Measurements from ENCODE around the gene TBC1D17. TPM values are rescaled to one million over a fixed set of nuclear protein-coding genes. Genes with fewer than 3 reads are reported as not detected.
A peak's percentile ranks its signal among the peaks of the same experiment; 100 is the strongest.

TBC1D17 gene
- total RNA-seq, 4 donors from 2014 or later = 25.1 to 41.9 (median 37.3) TPM

DNA sequence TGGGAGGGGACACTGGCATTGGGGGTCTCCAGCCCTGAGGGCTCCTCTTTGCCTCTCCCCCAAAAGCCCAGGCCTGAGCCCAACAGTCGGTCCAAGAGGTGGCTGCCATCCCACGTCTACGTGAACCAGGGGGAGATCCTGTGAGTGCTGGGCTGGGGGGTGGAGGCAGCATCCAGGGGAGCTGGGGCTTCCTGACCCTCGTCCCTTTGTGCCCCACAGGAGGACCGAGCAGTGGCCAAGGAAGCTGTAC, 19.7 kb upstream of the TBC1D17 start:
- ATAC-seq = no peak
- peak overlapping the region in 2 of 4 donors; percentile 11 to 31 for H3K27ac ChIP-seq
- no peaks in the 10 kb centered on the region for H3K9me3 ChIP-seq
- peaks cover 0 to 86% of the 10 kb centered on the region in 2 donors for H3K36me3 ChIP-seq
- no peaks in the 10 kb centered on the region for H3K27me3 ChIP-seq
- no CpG with 5 or more reads among the region's 5 CpGs for WGBS, 2 donors (ENCODE audit: low coverage in 1 of 2)
- H3K4me3 ChIP-seq = no peak overlapping the region
- TF ChIP-seq, protein P1, sequence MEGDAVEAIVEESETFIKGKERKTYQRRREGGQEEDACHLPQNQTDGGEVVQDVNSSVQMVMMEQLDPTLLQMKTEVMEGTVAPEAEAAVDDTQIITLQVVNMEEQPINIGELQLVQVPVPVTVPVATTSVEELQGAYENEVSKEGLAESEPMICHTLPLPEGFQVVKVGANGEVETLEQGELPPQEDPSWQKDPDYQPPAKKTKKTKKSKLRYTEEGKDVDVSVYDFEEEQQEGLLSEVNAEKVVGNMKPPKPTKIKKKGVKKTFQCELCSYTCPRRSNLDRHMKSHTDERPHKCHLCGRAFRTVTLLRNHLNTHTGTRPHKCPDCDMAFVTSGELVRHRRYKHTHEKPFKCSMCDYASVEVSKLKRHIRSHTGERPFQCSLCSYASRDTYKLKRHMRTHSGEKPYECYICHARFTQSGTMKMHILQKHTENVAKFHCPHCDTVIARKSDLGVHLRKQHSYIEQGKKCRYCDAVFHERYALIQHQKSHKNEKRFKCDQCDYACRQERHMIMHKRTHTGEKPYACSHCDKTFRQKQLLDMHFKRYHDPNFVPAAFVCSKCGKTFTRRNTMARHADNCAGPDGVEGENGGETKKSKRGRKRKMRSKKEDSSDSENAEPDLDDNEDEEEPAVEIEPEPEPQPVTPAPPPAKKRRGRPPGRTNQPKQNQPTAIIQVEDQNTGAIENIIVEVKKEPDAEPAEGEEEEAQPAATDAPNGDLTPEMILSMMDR (IDR thresholded peaks at IDR 0.05) = no peak
- TF ChIP-seq POLR2A (IDR thresholded peaks at IDR 0.05) = no peak
- no peak for TF ChIP-seq EP300 (IDR thresholded peaks at IDR 0.05)
- no peak for TF ChIP-seq POLR2AphosphoS5 (IDR thresholded peaks at IDR 0.05)
- peaks cover 0 to 53% (median 5%) of the 10 kb centered on the region in 3 donors for H3K4me1 ChIP-seq

DNA sequence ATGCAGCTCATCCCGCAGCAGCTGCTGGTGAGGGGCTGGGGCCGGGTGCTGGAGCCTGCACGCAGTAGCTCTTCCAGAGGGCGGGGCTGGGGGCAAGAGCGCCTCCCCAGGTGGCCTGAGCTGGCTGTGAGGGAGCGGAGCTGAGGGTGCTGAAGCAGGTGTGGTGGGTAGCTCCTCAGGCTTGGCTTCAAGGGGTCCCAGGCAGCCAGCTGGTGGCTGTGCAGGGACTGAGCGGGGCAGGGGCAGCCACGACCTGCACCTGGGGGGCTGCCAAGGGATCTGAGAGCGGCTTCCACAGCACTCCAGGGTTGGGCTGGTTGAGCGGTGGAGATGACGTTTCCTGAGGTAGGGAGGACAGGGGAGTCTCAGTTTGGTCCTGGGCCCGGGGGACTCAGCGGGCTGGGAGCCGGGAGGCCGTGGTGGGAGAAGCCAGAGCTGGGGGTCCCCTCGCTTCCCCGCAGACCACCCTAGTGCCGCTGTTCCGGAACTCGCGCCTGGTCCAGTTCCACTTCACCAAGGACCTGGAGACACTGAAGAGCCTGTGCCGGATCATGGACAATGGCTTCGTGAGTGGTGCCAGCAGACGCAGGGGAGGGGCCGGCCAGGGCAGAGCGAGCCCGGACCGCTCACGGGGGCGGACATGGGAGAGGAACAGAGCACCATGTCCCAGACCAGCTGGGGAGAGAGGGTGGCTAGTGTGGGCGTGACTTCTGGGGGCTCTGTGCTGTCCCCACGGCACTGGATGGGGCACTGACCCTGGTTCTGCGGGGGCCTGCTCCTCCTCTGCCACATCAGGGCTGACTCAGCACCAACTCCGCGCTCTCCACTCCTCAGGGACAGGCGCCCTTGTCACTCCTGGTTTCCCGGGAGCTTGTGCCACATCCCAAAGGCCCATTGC, 19.2 kb upstream of the TBC1D17 start:
- Histone ChIP-seq H3K27ac (peak overlapping the region in 3 of 4 donors; percentile 11 to 73 (median 15)), H3K9me3 (no peaks in the 10 kb centered on the region), H3K27me3 (no peaks in the 10 kb centered on the region), H3K4me1 (peaks cover 0 to 48% (median 4%) of the 10 kb centered on the region in 3 donors), H3K4me3 (no peak overlapping the region), H3K36me3 (peaks cover 0 to 92% of the 10 kb centered on the region in 2 donors)
- TF ChIP-seq, protein P1 (IDR thresholded peaks at IDR 0.05) = no peak
- no peak for TF ChIP-seq EP300 (IDR thresholded peaks at IDR 0.05)
- ATAC-seq = no peak
- 88% methylated on average over 15 of the region's 37 CpGs; no CpG with 5 or more reads in 1 of the 2 donors for WGBS, 2 donors (ENCODE audit: low coverage in 1 of 2)

DNA sequence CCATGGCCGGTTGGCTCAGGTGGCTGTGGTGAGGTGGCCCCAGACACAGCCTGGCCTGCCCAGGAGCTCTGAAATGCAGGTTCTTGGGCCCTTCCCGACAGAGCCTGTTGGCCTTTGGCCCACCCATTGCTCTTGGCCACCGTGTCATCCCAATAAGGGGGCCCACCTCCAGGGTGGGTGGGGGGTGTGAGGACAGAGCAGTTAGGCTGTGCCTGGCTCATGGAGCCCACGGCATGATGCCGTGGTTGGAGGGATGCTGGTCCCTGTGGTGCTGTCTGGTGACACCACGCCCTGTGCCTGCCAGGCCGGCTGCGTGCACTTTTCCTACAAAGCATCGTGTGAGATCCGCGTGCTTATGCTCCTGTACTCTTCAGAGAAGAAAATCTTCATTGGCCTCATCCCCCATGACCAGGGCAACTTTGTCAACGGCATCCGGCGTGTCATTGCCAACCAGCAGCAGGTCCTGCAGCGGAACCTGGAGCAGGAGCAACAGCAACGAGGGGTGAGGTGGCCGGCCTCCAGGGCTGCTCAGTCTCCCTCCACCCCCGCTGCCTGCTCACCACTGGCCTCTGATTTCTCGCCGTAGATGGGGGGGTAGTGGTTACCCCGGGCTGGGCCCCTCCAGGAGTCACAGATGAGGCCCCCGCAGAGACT, 17.7 kb upstream of the TBC1D17 start:
- TF ChIP-seq POLR2A (IDR thresholded peaks at IDR 0.05) (no peak), POLR2AphosphoS5 (IDR thresholded peaks at IDR 0.05) (no peak), EP300 (IDR thresholded peaks at IDR 0.05) (no peak)
- TF ChIP-seq, protein P1 (IDR thresholded peaks at IDR 0.05) = no peak
- Histone ChIP-seq H3K27ac (peak overlapping the region in 2 of 4 donors; percentile 68 to 73), H3K4me3 (no peak overlapping the region), H3K36me3 (peaks cover 0 to 98% of the 10 kb centered on the region in 2 donors), H3K9me3 (no peaks in the 10 kb centered on the region), H3K4me1 (peaks cover 0 to 40% (median 0%) of the 10 kb centered on the region in 3 donors), H3K27me3 (no peaks in the 10 kb centered on the region)
- ATAC-seq = no peak
- 84% methylated on average over 6 of the region's 22 CpGs; no CpG with 5 or more reads in 1 of the 2 donors for WGBS, 2 donors (ENCODE audit: low coverage in 1 of 2)

DNA sequence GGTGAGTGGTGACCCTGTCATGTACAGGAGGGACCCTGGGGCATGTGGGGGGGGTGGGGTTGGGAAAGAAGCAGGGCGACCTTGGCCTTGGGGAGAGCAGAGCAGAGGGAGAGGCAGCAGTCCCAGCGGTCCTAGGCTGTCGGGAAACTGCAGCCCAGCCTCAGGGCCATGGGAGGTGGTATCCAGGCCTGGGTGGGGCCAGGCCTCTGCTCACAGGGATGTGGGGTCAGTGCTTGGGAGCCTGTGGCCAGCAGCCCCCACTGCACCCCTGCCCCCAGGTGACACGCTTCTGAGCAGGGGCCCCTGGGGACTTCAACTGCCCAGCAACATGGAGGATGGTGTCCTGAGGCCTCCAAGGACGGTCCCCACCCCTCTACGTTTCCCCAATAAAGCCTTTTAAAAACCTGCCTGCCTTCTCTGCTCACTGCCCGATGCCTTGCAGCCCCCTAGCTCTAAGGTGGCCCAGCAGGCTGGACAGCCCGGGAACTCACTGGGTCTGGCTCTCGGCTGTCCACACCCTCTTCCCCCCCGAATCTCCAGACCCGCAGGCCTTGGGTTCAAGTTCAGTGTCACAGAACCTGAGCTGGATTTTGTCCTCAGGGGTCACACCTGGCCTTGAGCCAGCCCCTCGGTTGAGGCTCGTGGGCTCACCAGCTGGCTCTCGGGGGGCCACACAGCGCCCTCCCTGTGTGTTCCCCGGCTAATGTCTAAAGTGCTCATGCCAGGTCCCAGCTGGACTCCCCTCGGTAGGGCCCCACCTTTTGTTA, 17.0 kb upstream of the TBC1D17 start:
- no peak for ATAC-seq
- WGBS, 2 donors (ENCODE audit: low coverage in 1 of 2) = 49 to 56% methylated on average over 3 to 8 of the region's 17 CpGs
- peaks cover 0 to 90% of the 10 kb centered on the region in 2 donors for H3K36me3 ChIP-seq
- H3K4me3 ChIP-seq = peak overlapping the region in 1 of 2 donors; percentile 14
- H3K27me3 ChIP-seq = no peaks in the 10 kb centered on the region
- peak overlapping the region in 3 of 4 donors; percentile 49 to 73 (median 68) for H3K27ac ChIP-seq
- TF ChIP-seq POLR2AphosphoS5 (IDR thresholded peaks at IDR 0.05) (no peak), POLR2A (IDR thresholded peaks at IDR 0.05) (no peak), EP300 (IDR thresholded peaks at IDR 0.05) (no peak)
- TF ChIP-seq, protein P1 (IDR thresholded peaks at IDR 0.05) = no peak
- peaks cover 0 to 43% (median 4%) of the 10 kb centered on the region in 3 donors for H3K4me1 ChIP-seq
- no peaks in the 10 kb centered on the region for H3K9me3 ChIP-seq
